Neutrophil (primary cell): ENCODE results near the gene RAB7A.
A peak's percentile ranks its signal among the peaks of the same experiment; 100 is the strongest.

Source experiments
- H3K27ac ChIP-seq: fragments of 200-600 bp; sonication (generic); 2 replicates; pipeline ENCODE4 v1.5.1; 2016; ENCODE audit warnings: mild to moderate bottlenecking, moderate library complexity
- H3K27me3 ChIP-seq: fragments of 200-600 bp; sonication (generic); 2 replicates; pipeline ENCODE4 v1.6.0; 2016; ENCODE audit warnings: mild to moderate bottlenecking
- H3K36me3 ChIP-seq: fragments of 200-600 bp; sonication (generic); 2 replicates; pipeline ENCODE4 v1.5.1; 2017
- H3K4me1 ChIP-seq, 2 experiments: fragments of 200-600 bp in 1 of 2; sonication (generic) in 1 of 2; 1 replicate in 1 of 2; 2 replicates in 1 of 2; pipeline versions ENCODE4 v1.5.1 to v1.6.1; 2013 to 2016; ENCODE audit warnings: low read depth in 1 of 2, low read length in 1 of 2, mild to moderate bottlenecking in 1 of 2, moderate library complexity in 1 of 2; ENCODE audit not compliant: control insufficient read depth in 1 of 2, insufficient read depth in 1 of 2
- H3K4me3 ChIP-seq, 2 experiments: fragments of 200-600 bp in 1 of 2; sonication (generic) in 1 of 2; 1 replicate in 1 of 2; 2 replicates in 1 of 2; pipeline ENCODE4 v1.5.1; 2013 to 2016; ENCODE audit warnings: low read depth in 1 of 2, low read length in 1 of 2, mild to moderate bottlenecking in 1 of 2, moderate library complexity in 1 of 2
- H3K9me3 ChIP-seq: fragments of 200-600 bp; sonication (generic); 2 replicates; pipeline ENCODE4 v1.5.1; 2016
- CTCF ChIP-seq: fragments of 200-600 bp; sonication (generic); IDR thresholded peaks from 2 replicates; pipeline ENCODE4 v1.5.1; 2016; ENCODE audit warnings: antibody characterized with exemption

RAB7A gene

GRCh38 chr3:128684986-128685726 lies 40.8 kb upstream of the RAB7A start:
- H3K27ac ChIP-seq = peak overlapping the region; percentile 28

GRCh38 chr3:128686465-128686864 lies 39.5 kb upstream of the RAB7A start:
- H3K27ac ChIP-seq = no peak overlapping the region
- H3K36me3 ChIP-seq = no peaks in the 10 kb centered on the region
- TF ChIP-seq CTCF = no peak
- no peaks in the 10 kb centered on the region for H3K9me3 ChIP-seq
- no peak overlapping the region for H3K4me3 ChIP-seq
- no peaks in the 10 kb centered on the region for H3K27me3 ChIP-seq
- peaks cover 33 to 41% of the 10 kb centered on the region in 2 experiments for H3K4me1 ChIP-seq

More at GRCh38 chr3:128684986-128685726, 40.8 kb upstream of the RAB7A start:
- no peaks in the 10 kb centered on the region for H3K9me3 ChIP-seq
- no peak overlapping the region for H3K4me3 ChIP-seq
- peaks cover 43 to 44% of the 10 kb centered on the region in 2 experiments for H3K4me1 ChIP-seq
- H3K36me3 ChIP-seq = no peaks in the 10 kb centered on the region
- H3K27me3 ChIP-seq = no peaks in the 10 kb centered on the region
- no peak for TF ChIP-seq CTCF

GRCh38 chr3:128689060-128689459 lies 36.9 kb upstream of the RAB7A start:
- H3K9me3 ChIP-seq = no peaks in the 10 kb centered on the region
- H3K4me1 ChIP-seq = peaks cover 14 to 32% of the 10 kb centered on the region in 2 experiments
- no peaks in the 10 kb centered on the region for H3K27me3 ChIP-seq
- H3K36me3 ChIP-seq = no peaks in the 10 kb centered on the region
- no peak overlapping the region for H3K27ac ChIP-seq
- no peak overlapping the region for H3K4me3 ChIP-seq
- TF ChIP-seq CTCF = no peak

GRCh38 chr3:128693696-128694095 lies 32.3 kb upstream of the RAB7A start:
- Histone ChIP-seq H3K27me3 (no peaks in the 10 kb centered on the region), H3K36me3 (no peaks in the 10 kb centered on the region), H3K4me3 (no peak overlapping the region), H3K27ac (no peak overlapping the region), H3K9me3 (no peaks in the 10 kb centered on the region), H3K4me1 (peaks cover 30 to 45% of the 10 kb centered on the region in 2 experiments)
- no peak for TF ChIP-seq CTCF

- TF ChIP-seq CTCF = no peak
- H3K9me3 ChIP-seq = no peaks in the 10 kb centered on the region
- H3K4me3 ChIP-seq = peak overlapping the region; percentile 70 to 71
- peaks cover 46% of the 10 kb centered on the region in 2 experiments for H3K4me1 ChIP-seq
- H3K36me3 ChIP-seq = no peaks in the 10 kb centered on the region
- H3K27ac ChIP-seq = peak overlapping the region; percentile 87
- H3K27me3 ChIP-seq = no peaks in the 10 kb centered on the region
These were observed 28.6 kb upstream of the RAB7A start for GRCh38 chr3:128697341-128697740.
